ENCODE data around the gene ANKRD11. TPM values are rescaled to one million over a fixed set of nuclear protein-coding genes. Genes with fewer than 3 reads are reported as not detected.

ANKRD11 gene
- total RNA-seq, 4 donors from 2014 or later = 49.8 to 114 (median 82.2) TPM

- no peak for TF ChIP-seq CTCF (IDR thresholded peaks at IDR 0.05)
- DNase-seq (ENCODE audit: low spot score) = no peak
- ATAC-seq (ENCODE audit: low FRiP score) = no peak
Measured at GRCh38 chr16:89298623-89299225, 191.6 kb downstream of the ANKRD11 start.

GRCh38 chr16:89297910-89298545 is 192.3 kb downstream of the ANKRD11 start:
- no peak for ATAC-seq (ENCODE audit: low FRiP score)
- TF ChIP-seq CTCF (IDR thresholded peaks at IDR 0.05) = no peak
- DNase-seq (ENCODE audit: low spot score) = no peak

GRCh38 chr16:89297156-89297874 is 193.0 kb downstream of the ANKRD11 start:
- DNase-seq (ENCODE audit: low spot score) = no peak
- TF ChIP-seq CTCF (IDR thresholded peaks at IDR 0.05) = no peak
- ATAC-seq (ENCODE audit: low FRiP score) = no peak

GRCh38 chr16:89295915-89296314 is 194.4 kb downstream of the ANKRD11 start:
- ATAC-seq (ENCODE audit: low FRiP score) = no peak
- DNase-seq (ENCODE audit: low spot score) = no peak
- no peak for TF ChIP-seq CTCF (IDR thresholded peaks at IDR 0.05)

- ATAC-seq (ENCODE audit: low FRiP score) (no peak), DNase-seq (ENCODE audit: low spot score) (no peak)
- no peak for TF ChIP-seq CTCF (IDR thresholded peaks at IDR 0.05)
Measured at GRCh38 chr16:89295071-89295900, 195.1 kb downstream of the ANKRD11 start.

- no peak for DNase-seq (ENCODE audit: low spot score)
- no peak for TF ChIP-seq CTCF (IDR thresholded peaks at IDR 0.05)
- no peak for ATAC-seq (ENCODE audit: low FRiP score)
Measured at GRCh38 chr16:89294486-89294885, 195.9 kb downstream of the ANKRD11 start.
